ENCODE measurements around the gene ZNF26.
"Not testable (repeated sequence)": the region's sequence is repeated elsewhere in the genome, so short reads cannot be mapped to it uniquely, and the experiment has no call there.

ZNF26 gene

GRCh38 chr12:132954471-132955048 lies 31.6 kb upstream of the ZNF26 start:
- peaks cover 17% of the 10 kb centered on the region for H3K9me3 ChIP-seq
- H3K27ac ChIP-seq, result no peak overlapping the region
- peaks cover 10 to 11% of the 10 kb centered on the region in 2 experiments for H3K4me1 ChIP-seq (ENCODE audit: control insufficient read depth in 1 of 2, insufficient read depth in 1 of 2, low read depth in 1 of 2, low read length in 1 of 2)
- H3K36me3 ChIP-seq, result no peaks in the 10 kb centered on the region
- no peak overlapping the region for H3K4me3 ChIP-seq (ENCODE audit: low read depth in 1 of 2, low read length in 1 of 2)
- TF ChIP-seq CTCF (IDR thresholded peaks at IDR 0.05), result no peak
- H3K27me3 ChIP-seq, result no peaks in the 10 kb centered on the region

DNA sequence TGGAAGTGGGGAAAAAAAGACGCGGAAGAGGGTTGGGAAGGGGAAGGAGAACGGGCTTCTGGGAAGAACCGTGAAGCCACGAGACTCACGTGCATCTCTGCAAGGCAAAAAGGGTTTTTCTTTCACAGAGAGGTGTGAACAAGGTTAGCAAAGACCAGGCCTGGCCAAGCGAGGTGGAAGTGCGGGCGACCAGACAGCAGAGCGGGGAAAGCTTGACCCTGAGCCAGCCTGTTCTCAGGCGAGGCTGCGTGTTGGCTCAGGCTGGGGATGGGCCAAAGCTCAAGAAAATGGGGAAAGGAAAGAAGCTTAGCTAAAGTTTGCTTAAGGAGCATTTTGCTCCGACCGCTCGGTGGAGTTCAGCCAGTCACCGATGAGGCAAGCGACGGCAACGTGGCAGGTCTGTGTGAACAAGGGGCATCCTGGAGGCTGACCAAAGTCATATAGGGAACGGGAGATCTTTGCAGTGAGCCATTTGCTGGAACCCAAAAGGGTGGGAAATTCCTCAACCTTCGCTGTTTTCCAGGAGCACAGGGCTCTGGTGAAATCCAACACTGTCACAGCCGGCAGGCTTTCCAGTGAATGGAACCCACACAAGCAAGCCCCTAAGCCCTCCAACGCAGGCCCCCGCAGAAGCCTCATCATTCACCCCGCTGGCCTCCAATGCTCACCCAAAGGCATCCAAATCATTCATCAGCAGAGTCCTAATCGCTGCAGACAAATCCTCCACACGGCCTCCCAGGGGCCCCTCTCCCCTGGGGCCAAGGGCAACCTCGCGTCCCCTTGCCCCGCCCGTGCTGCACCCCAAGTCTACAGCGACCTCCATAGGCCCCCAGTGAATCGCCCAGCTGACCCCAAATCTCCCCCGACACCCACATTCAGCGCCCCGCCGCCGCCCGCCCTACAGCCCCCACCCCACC lies 30.8 kb upstream of the ZNF26 start:
- peaks cover 12% of the 10 kb centered on the region for H3K9me3 ChIP-seq
- no peak for TF ChIP-seq CTCF (IDR thresholded peaks at IDR 0.05)
- peak overlapping the region; percentile 23 for H3K27ac ChIP-seq
- H3K4me3 ChIP-seq (ENCODE audit: low read depth in 1 of 2, low read length in 1 of 2), result peak overlapping the region; percentile 76 to 95
- no peaks in the 10 kb centered on the region for H3K27me3 ChIP-seq
- peaks cover 10 to 11% of the 10 kb centered on the region in 2 experiments for H3K4me1 ChIP-seq (ENCODE audit: control insufficient read depth in 1 of 2, insufficient read depth in 1 of 2, low read depth in 1 of 2, low read length in 1 of 2)
- H3K36me3 ChIP-seq, result no peaks in the 10 kb centered on the region

DNA sequence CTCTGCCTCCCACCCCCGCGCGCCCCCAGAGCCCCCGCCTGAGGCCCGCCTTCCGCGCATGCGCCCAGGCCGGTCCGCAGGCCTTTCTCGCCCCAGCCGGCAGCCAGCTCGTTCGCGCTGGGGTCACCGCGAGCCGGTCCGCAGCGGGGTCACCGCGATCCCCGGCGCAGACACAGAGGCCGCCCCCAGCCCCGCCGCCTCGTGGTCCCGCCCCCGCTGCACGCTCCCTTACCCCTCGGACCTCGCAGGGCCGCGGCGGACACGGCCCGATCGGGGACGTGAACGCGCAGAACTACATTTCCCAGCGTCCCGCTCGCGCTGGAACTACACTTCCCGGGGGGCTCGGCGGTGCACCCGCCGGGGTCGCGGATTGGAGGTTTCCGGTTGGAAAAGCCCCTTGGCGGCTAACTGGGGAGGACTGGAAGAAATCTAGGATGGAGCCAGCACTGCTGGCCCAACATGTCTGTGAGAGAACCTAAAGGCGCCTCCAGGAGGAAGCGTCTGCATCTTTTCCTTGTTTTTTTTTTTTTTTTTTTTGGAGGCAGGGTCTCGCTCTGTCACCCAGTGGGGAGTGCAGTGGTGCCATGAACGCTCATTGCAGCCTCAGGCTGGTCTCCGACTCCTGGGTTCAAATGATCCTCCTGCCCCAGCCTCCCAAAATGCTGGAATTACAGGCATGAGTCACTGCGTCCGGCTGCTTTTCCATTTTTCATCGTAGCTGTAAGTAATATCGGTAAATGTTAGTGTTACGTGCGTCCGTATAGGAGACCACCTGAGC lies 30.0 kb upstream of the ZNF26 start, which contains the start of gene ZNF605:
Gene ZNF605, minus strand, starts transcription at position 296 of the 778 bp plus-strand sequence. CDS start 10,671 bp downstream, outside the sequence.
- peaks cover 10 to 11% of the 10 kb centered on the region in 2 experiments for H3K4me1 ChIP-seq (ENCODE audit: control insufficient read depth in 1 of 2, insufficient read depth in 1 of 2, low read depth in 1 of 2, low read length in 1 of 2)

GRCh38 chr12:132961790-132962189 lies 24.4 kb upstream of the ZNF26 start:
- H3K4me1 ChIP-seq (ENCODE audit: control insufficient read depth in 1 of 2, insufficient read depth in 1 of 2, low read depth in 1 of 2, low read length in 1 of 2); H3K36me3 ChIP-seq: not testable (repeated sequence)
- H3K9me3 ChIP-seq, result peaks cover 11% of the 10 kb centered on the region

More for the DNA sequence above, 30.0 kb upstream of the ZNF26 start, which contains the start of gene ZNF605:
- Histone ChIP-seq H3K4me3 (ENCODE audit: low read depth in 1 of 2, low read length in 1 of 2) (peak within 1 kb of the TSS; percentile 76 to 95), H3K27ac (peak within 1 kb of the TSS; percentile 23), H3K9me3 (peaks cover 5% of the 10 kb centered on the region), H3K27me3 (no peaks in the 10 kb centered on the region), H3K36me3 (no peaks in the 10 kb centered on the region)
- no peak for TF ChIP-seq CTCF (IDR thresholded peaks at IDR 0.05)

DNA sequence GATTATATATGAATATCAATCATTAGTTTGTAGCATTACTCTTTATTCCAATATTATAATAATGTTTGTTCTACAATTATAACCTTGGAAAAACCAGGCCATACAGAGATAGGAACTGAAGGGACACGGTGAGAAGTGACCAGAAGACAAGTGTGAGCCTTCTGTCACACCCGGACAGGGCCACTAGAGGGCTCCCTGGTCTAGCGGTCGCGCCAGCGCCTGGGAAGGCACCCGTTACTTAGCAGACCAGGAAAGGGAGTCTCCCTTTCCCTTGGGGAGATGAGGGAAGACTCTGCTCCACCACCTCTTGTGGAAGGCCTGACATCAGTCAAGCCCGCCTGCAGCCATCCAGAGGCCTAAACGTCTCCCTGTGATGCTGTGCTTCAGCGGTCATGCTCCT lies 22.2 kb upstream of the ZNF26 start:
- not testable (repeated sequence) for H3K4me3 ChIP-seq (ENCODE audit: low read depth in 1 of 2, low read length in 1 of 2); H3K27me3 ChIP-seq; H3K27ac ChIP-seq; H3K36me3 ChIP-seq; H3K4me1 ChIP-seq (ENCODE audit: control insufficient read depth in 1 of 2, insufficient read depth in 1 of 2, low read depth in 1 of 2, low read length in 1 of 2)
- peaks cover 24% of the 10 kb centered on the region for H3K9me3 ChIP-seq

More at GRCh38 chr12:132961790-132962189, 24.4 kb upstream of the ZNF26 start:
- not testable (repeated sequence) for H3K27ac ChIP-seq; H3K27me3 ChIP-seq; H3K4me3 ChIP-seq (ENCODE audit: low read depth in 1 of 2, low read length in 1 of 2)

GRCh38 chr12:132965796-132966195 lies 20.4 kb upstream of the ZNF26 start:
- Histone ChIP-seq H3K4me1 (ENCODE audit: control insufficient read depth in 1 of 2, insufficient read depth in 1 of 2, low read depth in 1 of 2, low read length in 1 of 2) (no peaks in the 10 kb centered on the region), H3K36me3 (no peaks in the 10 kb centered on the region), H3K4me3 (ENCODE audit: low read depth in 1 of 2, low read length in 1 of 2) (no peak overlapping the region), H3K27me3 (no peaks in the 10 kb centered on the region), H3K27ac (no peak overlapping the region), H3K9me3 (peaks cover 30% of the 10 kb centered on the region)
- no peak for TF ChIP-seq CTCF (IDR thresholded peaks at IDR 0.05)

Measured in neutrophil (primary cell).